Measurements from ENCODE around the gene KIFAP3. TPM values are rescaled to one million over a fixed set of nuclear protein-coding genes. Genes with fewer than 3 reads are reported as not detected.
"Not testable (repeated sequence)": the region's sequence is repeated elsewhere in the genome, so short reads cannot be mapped to it uniquely, and the experiment has no call there.

The KIFAP3 gene
- total and polyA plus RNA-seq, 7 donors = 9.2 to 25.7 (median 21.6) TPM

GRCh38 chr1:169924829-169925228, 149.7 kb downstream of the KIFAP3 start:
- TF ChIP-seq CTCF (IDR thresholded peaks at IDR 0.05) = no peak
- ATAC-seq = no peak
- intact Hi-C loops (cut with DNase I) = no loop called here

GRCh38 chr1:169924063-169924462, 150.4 kb downstream of the KIFAP3 start:
- no peaks in the 10 kb centered on the region for H3K9me3 ChIP-seq
- TF ChIP-seq CTCF (IDR thresholded peaks at IDR 0.05) = no peak
- no peak overlapping the region for H3K27ac ChIP-seq
- ATAC-seq (no peak), DNase-seq (no peak)
- 96 to 100% (median 97%) methylated on average over 2 of the region's 2 CpGs for WGBS, 3 donors
- peaks cover 0 to 27% of the 10 kb centered on the region in 2 donors for H3K36me3 ChIP-seq (ENCODE audit: insufficient read depth in 1 of 2, low read depth in 1 of 2)
- H3K4me1 ChIP-seq = no peaks in the 10 kb centered on the region
- intact Hi-C loops (cut with DNase I) = no loop called here
- H3K4me3 ChIP-seq = no peak overlapping the region
- H3K27me3 ChIP-seq (ENCODE audit: insufficient read depth in 3 of 3, low read length in 2 of 3) = no peaks in the 10 kb centered on the region

More at GRCh38 chr1:169924829-169925228, 149.7 kb downstream of the KIFAP3 start:
- no peaks in the 10 kb centered on the region for H3K9me3 ChIP-seq
- no peaks in the 10 kb centered on the region for H3K27me3 ChIP-seq (ENCODE audit: insufficient read depth in 3 of 3, low read length in 2 of 3)
- H3K36me3 ChIP-seq (ENCODE audit: insufficient read depth in 1 of 2, low read depth in 1 of 2) = peaks cover 0 to 19% of the 10 kb centered on the region in 2 donors
- WGBS, 3 donors = 62 to 75% (median 70%) methylated on average over 2 of the region's 2 CpGs
- H3K4me3 ChIP-seq = no peak overlapping the region
- DNase-seq = no peak
- no peaks in the 10 kb centered on the region for H3K4me1 ChIP-seq
- H3K27ac ChIP-seq = no peak overlapping the region

- DNase-seq (no peak), ATAC-seq (no peak)
- no peak for TF ChIP-seq CTCF (IDR thresholded peaks at IDR 0.05)
- no peak overlapping the region for H3K27ac ChIP-seq
- H3K4me1 ChIP-seq = no peaks in the 10 kb centered on the region
- 96 to 99% (median 98%) methylated on average over 4 of the region's 4 CpGs for WGBS, 3 donors
- peaks cover 0 to 34% of the 10 kb centered on the region in 2 donors for H3K36me3 ChIP-seq (ENCODE audit: insufficient read depth in 1 of 2, low read depth in 1 of 2)
- no peak overlapping the region for H3K4me3 ChIP-seq
- intact Hi-C loops (cut with DNase I) = no loop called here
- no peaks in the 10 kb centered on the region for H3K27me3 ChIP-seq (ENCODE audit: insufficient read depth in 3 of 3, low read length in 2 of 3)
- no peaks in the 10 kb centered on the region for H3K9me3 ChIP-seq
Observed at GRCh38 chr1:169921080-169921479, 153.4 kb downstream of the KIFAP3 start.

GRCh38 chr1:169918927-169919326, 155.6 kb downstream of the KIFAP3 start:
- ATAC-seq = no peak
- 73 to 89% (median 79%) methylated on average over 1 of the region's 1 CpG for WGBS, 3 donors
- DNase-seq = no peak
- H3K36me3 ChIP-seq (ENCODE audit: insufficient read depth in 1 of 2, low read depth in 1 of 2) = peaks cover 0 to 34% of the 10 kb centered on the region in 2 donors
- intact Hi-C loops (cut with DNase I) = no loop called here
- no peaks in the 10 kb centered on the region for H3K9me3 ChIP-seq
- no peak overlapping the region for H3K27ac ChIP-seq
- H3K4me1 ChIP-seq = no peaks in the 10 kb centered on the region
- no peak for TF ChIP-seq CTCF (IDR thresholded peaks at IDR 0.05)
- no peak overlapping the region for H3K4me3 ChIP-seq
- H3K27me3 ChIP-seq (ENCODE audit: insufficient read depth in 3 of 3, low read length in 2 of 3) = no peaks in the 10 kb centered on the region

- ATAC-seq; H3K4me3 ChIP-seq; H3K27ac ChIP-seq; DNase-seq; H3K27me3 ChIP-seq (ENCODE audit: insufficient read depth in 3 of 3, low read length in 2 of 3); H3K9me3 ChIP-seq; H3K4me1 ChIP-seq; intact Hi-C loops (cut with DNase I): not testable (repeated sequence)
- 86 to 95% (median 86%) methylated on average over 9 of the region's 9 CpGs for WGBS, 3 donors
- H3K36me3 ChIP-seq (ENCODE audit: insufficient read depth in 1 of 2, low read depth in 1 of 2) = peaks cover 0 to 34% of the 10 kb centered on the region in 2 donors
Observed at GRCh38 chr1:169918220-169918619, 156.3 kb downstream of the KIFAP3 start.

Data from psoas muscle (tissue), 8 donors.